Epithelial cell of proximal tubule (primary cell): ENCODE measurements around the gene CACNG6. TPM values are rescaled to one million over a fixed set of nuclear protein-coding genes. Genes with fewer than 3 reads are reported as not detected.

Experiments
- DNase-seq: peaks from one replicate; pipeline ENCODE4 v3.0.0-alpha.2; 2011; ENCODE audit warnings: low read depth
- H3K4me3 ChIP-seq: 2 replicates; pipeline ENCODE4 v1.5.1; 2011; ENCODE audit warnings: low read depth, mild to moderate bottlenecking, low read length
- CTCF ChIP-seq: conservative IDR thresholded peaks from 2 replicates; pipeline ENCODE4 v1.5.1; 2012; ENCODE audit warnings: low read depth, mild to moderate bottlenecking, low read length
- total RNA-seq: library from RNA; depleted of rRNA; stranded (reverse); fragments of >200 nt; gene quantifications from 2 replicates; pipeline ENCODE4 v1.2.3, GENCODE V29; 2015

CACNG6 gene
- total RNA-seq, 1 donor from 2014 or later = 0.29 TPM

- TF ChIP-seq CTCF = no peak
- no peak for DNase-seq
- no peak overlapping the region for H3K4me3 ChIP-seq
Observed at GRCh38 chr19:53966931-53967330, 24.5 kb upstream of the CACNG6 start.

DNA sequence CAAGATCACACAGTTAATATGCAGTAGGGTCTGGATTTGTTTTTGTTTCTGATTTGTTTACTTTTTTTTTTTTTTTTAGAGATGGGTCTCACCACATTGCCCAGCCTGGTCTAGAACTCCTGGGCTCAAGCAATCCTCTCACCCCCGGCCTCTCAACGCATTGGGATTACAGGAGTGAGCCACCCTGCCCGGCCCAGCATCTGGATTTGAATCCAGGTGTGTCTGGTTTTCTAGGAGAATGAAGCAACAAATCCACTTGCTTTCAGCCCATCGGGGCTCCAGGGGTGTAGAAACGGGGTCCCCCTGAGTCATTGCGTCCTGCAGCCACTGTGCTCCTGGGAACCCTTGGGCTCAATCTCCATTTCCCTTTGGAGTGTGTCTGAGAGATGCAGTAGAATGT lies 22.1 kb upstream of the CACNG6 start:
- no peak for DNase-seq
- H3K4me3 ChIP-seq = no peak overlapping the region
- TF ChIP-seq CTCF = no peak

- no peak for DNase-seq
- TF ChIP-seq CTCF = no peak
- no peak overlapping the region for H3K4me3 ChIP-seq
Observed at GRCh38 chr19:53971673-53972072, 19.8 kb upstream of the CACNG6 start.

GRCh38 chr19:53977429-53977990 lies 13.9 kb upstream of the CACNG6 start:
- peak overlapping the region; percentile 4 for H3K4me3 ChIP-seq
- peak; percentile 6 for DNase-seq
- TF ChIP-seq CTCF = no peak

DNA sequence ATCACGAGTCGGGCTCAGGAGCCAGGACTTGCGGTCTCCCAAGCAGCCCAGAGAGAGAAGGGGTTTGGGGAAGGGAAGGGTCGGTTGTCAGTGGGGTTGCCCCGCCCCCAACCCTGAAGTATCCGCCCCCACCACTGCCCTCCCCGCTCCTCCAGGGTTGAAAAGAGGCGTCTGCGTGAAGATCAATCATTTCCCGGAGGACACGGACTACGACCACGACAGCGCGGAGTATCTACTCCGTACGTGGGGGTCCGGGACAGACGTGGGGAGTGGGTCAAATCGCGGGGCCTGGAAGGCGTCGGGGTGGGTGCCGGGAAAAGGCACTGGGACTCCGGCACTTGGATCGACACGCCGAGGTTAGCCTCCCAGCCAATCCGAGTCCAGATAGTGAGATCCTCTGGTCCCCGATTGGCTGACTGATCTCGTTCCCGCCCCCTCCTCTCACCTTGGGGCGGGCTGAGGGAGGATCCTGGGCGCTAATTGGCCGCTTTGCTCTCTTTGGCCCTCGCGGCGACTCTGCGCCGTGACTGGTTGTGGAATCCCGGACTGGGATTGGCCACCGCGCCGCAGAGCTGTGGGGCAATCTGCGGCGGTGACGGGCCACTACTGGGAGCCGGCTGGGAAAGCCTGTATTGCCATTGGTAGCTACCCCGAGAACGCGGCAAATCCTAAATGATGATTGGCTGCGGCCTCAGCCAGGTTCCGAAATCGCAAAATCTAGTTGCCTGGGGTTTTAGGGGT lies 13.3 kb upstream of the CACNG6 start:
- DNase-seq = no peak
- H3K4me3 ChIP-seq = peak overlapping the region; percentile 4
- no peak for TF ChIP-seq CTCF

DNA sequence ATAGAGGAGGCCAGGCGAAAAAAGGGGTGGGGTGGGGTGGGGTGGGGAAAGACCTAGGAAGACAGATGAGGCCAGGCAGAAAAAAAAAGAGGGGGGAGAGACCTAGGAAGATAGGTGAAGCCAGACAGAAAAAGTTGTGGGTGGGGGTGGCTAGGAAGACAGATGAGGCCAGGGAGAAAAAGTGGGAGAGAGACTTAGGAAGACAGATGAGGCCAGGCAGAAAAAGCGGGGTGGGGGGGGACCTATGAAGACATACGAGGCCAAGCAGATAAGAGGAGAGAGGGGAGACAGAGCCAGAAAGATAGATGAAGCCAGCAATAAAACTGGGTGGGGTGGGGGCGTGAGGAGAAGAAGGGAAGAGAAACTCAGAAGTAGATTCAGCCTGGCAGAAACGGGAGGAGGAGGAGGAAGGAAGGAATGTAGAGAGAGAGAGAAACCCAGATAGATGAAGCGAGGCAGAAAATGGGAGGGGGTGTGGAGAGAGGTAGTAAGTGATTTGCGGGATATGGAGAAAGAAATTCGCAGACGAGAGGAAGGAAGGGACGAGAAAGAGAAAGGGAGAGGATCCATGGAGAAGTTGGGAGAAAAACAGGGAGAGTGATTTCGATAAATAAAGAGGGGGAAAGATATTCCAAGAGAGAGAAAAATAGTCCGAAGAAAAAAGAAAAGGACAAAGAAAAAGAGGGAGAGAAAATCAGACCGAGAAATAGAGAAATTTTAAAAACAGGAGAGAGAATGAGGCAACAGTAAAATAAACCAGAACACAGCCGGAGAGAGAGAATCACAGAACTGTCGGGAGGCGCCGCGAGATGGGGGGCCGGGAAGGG lies 12.2 kb upstream of the CACNG6 start:
- TF ChIP-seq CTCF = no peak
- DNase-seq = no peak
- H3K4me3 ChIP-seq = no peak overlapping the region
